Measurements from ENCODE around the gene HRH4. TPM values are rescaled to one million over a fixed set of nuclear protein-coding genes. Genes with fewer than 3 reads are reported as not detected.

Gene HRH4
- total RNA-seq, 1 experiment from 2014 or later: not detected

DNA sequence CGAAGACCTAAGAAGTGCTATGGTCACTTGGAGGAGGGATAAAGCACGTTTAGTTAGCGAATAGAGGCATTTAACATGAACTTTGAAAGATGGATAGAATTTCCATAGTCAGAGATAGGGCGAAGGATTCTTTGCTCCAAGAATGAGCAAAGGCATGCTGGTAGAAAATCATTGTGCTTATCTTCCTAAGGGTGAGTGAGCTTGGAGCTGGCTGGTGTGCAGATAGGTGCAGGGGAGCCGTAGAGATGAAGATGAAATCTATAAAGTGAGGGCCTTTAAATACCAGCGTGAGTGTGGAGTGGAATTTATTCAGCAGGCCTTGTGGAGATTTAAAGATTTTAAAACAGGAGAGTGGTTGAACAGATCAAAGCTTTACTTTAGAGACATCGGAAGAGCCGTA is 1.6 kb downstream of the HRH4 start:
- TF ChIP-seq CTCF (conservative IDR thresholded peaks at IDR 0.05): no peak
- no peaks in the 10 kb centered on the region; the same call in 1 of the 2 replicates for H3K27me3 Mint-ChIP-seq (ENCODE audit: low read depth)
- H2BK12ac ChIP-seq (ENCODE audit: insufficient read length, low read depth, low read length): no peak overlapping the region

More for the DNA sequence above, 1.6 kb downstream of the HRH4 start:
- Histone ChIP-seq H3K4ac (ENCODE audit: low read depth, low read length) (no peak overlapping the region), H3K4me2 (ENCODE audit: insufficient read depth, insufficient read length, low read length) (no peak overlapping the region), H4K8ac (replicated peaks; ENCODE audit: insufficient read length, low read depth, low read length) (no peak overlapping the region), H3K18ac (ENCODE audit: insufficient read length, low read depth, low read length) (no peak overlapping the region), H3T11ph (ENCODE audit: low read length) (no peak overlapping the region), H2BK15ac (ENCODE audit: low read depth, low read length) (no peak overlapping the region), H3K79me1 (ENCODE audit: insufficient read depth, low read depth, low read length, poor library complexity, severe bottlenecking) (no peaks in the 10 kb centered on the region), H4K20me1 (ENCODE audit: control insufficient read depth, insufficient read depth, insufficient read length) (no peaks in the 10 kb centered on the region), H3K14ac (ENCODE audit: insufficient read depth, low read length) (no peak overlapping the region), H3K27me3 (ENCODE audit: insufficient read depth, low read length) (no peaks in the 10 kb centered on the region), H3K23ac (ENCODE audit: insufficient read length, low read depth, low read length) (no peak overlapping the region), H3K9ac (ENCODE audit: extremely low read depth, insufficient read length, low read length) (no peak overlapping the region), H2AK5ac (ENCODE audit: insufficient read length, low read length) (no peak overlapping the region), H3K4me1 (ENCODE audit: insufficient read depth, low read length) (no peaks in the 10 kb centered on the region; the same call in 1 of the 2 replicates), H3K56ac (ENCODE audit: insufficient read length, low read depth, low read length) (no peak overlapping the region), H2AFZ (ENCODE audit: low read length) (no peak overlapping the region), H3K27ac (ENCODE audit: insufficient read length, low read depth, low read length) (no peak overlapping the region), H3K23me2 (ENCODE audit: insufficient read length, low read depth, low read length, poor library complexity, severe bottlenecking) (no peaks in the 10 kb centered on the region), H4K91ac (ENCODE audit: insufficient read length, low read depth, low read length) (no peak overlapping the region), H2BK120ac (ENCODE audit: low read depth, low read length, poor library complexity, severe bottlenecking) (no peak overlapping the region), H3K79me2 (ENCODE audit: insufficient read depth, low read length) (no peaks in the 10 kb centered on the region), H4K5ac (ENCODE audit: insufficient read length, low read depth, low read length) (no peak overlapping the region), H2BK5ac (ENCODE audit: insufficient read length, low read length) (no peak overlapping the region), H3K9me3 (ENCODE audit: control insufficient read depth, low read depth, low read length) (no peaks in the 10 kb centered on the region), H2BK20ac (ENCODE audit: low read depth, low read length, poor library complexity, severe bottlenecking) (no peak overlapping the region)
- H3K9me3 Mint-ChIP-seq: peaks cover 3 to 7% of the 10 kb centered on the region in 2 experiments; a peak in 4 of 5 replicates
- H3K4me1 Mint-ChIP-seq: peaks cover 9 to 11% of the 10 kb centered on the region in 2 experiments
- no peak overlapping the region for H3K4me3 Mint-ChIP-seq
- no CpG with 5 or more reads among the region's 8 CpGs for WGBS (ENCODE audit: extremely low coverage, insufficient read length, low lambda C conversion rate)
- DNase-seq: no peak
- H3K36me3 Mint-ChIP-seq (ENCODE audit: insufficient read depth in 1 of 3, low read depth in 3 of 3): peaks cover 0 to 6% (median 4%) of the 10 kb centered on the region in 3 experiments; a peak in 1 of 7 replicates
- no peak overlapping the region for H3K27ac Mint-ChIP-seq

Measured in H9 (cell line).